ENCODE data around the gene RCCD1.

The RCCD1 gene

DNA sequence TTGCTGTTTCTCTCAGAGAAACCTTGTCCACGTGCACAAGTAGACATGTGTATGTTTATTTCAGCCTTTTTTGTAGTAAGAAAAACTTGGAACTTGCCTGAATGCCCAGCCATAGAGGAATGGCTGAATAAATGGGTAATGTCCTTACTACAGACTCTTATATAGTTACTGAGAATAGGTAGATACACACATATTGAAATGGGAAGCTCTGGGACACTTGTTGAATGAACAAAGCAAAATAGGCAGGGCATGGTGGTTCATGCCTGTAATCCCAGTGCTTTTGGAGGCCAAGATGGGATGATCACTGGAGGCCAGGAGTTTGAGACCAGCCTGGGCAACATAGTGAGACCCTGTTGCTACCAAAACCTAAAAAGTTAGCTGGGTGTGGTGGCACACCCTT is 17.9 kb upstream of the RCCD1 start:
- no peak overlapping the region for H3K4me3 ChIP-seq (ENCODE audit: low read length)
- DNase-seq (ENCODE audit: low read depth): no peak
- TF ChIP-seq, protein P1, sequence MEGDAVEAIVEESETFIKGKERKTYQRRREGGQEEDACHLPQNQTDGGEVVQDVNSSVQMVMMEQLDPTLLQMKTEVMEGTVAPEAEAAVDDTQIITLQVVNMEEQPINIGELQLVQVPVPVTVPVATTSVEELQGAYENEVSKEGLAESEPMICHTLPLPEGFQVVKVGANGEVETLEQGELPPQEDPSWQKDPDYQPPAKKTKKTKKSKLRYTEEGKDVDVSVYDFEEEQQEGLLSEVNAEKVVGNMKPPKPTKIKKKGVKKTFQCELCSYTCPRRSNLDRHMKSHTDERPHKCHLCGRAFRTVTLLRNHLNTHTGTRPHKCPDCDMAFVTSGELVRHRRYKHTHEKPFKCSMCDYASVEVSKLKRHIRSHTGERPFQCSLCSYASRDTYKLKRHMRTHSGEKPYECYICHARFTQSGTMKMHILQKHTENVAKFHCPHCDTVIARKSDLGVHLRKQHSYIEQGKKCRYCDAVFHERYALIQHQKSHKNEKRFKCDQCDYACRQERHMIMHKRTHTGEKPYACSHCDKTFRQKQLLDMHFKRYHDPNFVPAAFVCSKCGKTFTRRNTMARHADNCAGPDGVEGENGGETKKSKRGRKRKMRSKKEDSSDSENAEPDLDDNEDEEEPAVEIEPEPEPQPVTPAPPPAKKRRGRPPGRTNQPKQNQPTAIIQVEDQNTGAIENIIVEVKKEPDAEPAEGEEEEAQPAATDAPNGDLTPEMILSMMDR (conservative IDR thresholded peaks at IDR 0.05; ENCODE audit: low read depth, low read length): no peak

DNA sequence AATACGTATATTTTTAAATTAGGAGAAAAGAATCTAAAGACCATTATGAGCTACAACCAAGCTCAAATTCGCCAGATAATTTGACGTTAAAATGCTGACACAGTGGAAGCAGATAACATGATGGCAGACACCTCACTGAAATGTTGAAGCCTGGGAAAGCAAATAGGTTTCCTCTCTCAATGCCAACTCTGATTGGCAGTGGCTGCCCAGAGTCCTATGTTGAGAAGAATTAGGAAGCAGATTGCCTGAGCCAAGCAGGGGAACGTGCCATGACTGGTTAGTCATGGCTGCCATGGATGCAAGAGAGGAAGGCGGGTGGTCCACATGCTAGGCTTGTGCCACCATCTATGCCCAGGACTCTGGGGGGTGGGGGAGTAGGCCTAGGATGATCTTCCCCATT is 16.4 kb upstream of the RCCD1 start:
- no peak overlapping the region for H3K4me3 ChIP-seq (ENCODE audit: low read length)
- DNase-seq (ENCODE audit: low read depth): no peak
- TF ChIP-seq, protein P1 (conservative IDR thresholded peaks at IDR 0.05; ENCODE audit: low read depth, low read length): no peak

DNA sequence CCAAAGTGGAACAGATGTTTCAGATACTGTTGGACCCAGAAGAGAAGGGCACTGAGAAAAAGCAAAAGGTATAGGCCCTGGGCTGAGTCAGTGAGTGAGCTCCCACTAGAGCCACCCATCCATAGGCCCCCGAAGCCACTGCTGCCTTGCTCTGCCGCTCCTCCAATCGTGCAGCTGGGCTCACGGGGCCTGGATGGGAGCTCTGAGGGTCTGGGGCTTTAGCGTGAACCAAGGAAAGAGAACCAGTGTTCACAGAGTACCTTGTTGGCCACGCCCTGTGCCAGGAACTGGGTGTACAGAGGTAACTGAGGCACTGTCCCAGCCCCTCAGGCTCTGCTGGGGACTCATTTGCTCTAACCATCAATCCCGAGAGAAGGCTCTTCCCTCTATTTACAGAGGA is 14.9 kb upstream of the RCCD1 start:
- no peak for DNase-seq (ENCODE audit: low read depth)
- TF ChIP-seq, protein P1 (conservative IDR thresholded peaks at IDR 0.05; ENCODE audit: low read depth, low read length): no peak
- H3K4me3 ChIP-seq (ENCODE audit: low read length): no peak overlapping the region

DNA sequence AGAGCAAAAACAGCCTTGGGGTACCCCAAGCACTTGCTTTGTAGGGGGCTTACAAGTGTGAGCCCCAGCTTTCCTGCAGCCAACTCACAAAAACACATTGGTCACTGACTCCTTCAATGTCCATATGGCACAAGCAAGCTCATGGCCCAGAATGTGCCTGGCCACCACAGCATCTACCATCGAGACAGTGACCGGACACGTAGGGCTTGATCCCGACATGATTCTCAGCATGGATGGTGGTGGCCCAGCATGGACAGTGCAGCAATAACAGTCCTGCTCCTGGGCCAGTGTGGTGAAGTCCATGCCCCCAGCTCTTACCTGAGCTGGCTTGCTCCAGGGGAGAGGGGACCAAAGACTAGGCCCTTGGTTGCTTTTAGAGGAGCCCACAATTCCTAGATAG is 13.6 kb upstream of the RCCD1 start:
- TF ChIP-seq, protein P1 (conservative IDR thresholded peaks at IDR 0.05; ENCODE audit: low read depth, low read length): no peak
- DNase-seq (ENCODE audit: low read depth): no peak
- H3K4me3 ChIP-seq (ENCODE audit: low read length): no peak overlapping the region

DNA sequence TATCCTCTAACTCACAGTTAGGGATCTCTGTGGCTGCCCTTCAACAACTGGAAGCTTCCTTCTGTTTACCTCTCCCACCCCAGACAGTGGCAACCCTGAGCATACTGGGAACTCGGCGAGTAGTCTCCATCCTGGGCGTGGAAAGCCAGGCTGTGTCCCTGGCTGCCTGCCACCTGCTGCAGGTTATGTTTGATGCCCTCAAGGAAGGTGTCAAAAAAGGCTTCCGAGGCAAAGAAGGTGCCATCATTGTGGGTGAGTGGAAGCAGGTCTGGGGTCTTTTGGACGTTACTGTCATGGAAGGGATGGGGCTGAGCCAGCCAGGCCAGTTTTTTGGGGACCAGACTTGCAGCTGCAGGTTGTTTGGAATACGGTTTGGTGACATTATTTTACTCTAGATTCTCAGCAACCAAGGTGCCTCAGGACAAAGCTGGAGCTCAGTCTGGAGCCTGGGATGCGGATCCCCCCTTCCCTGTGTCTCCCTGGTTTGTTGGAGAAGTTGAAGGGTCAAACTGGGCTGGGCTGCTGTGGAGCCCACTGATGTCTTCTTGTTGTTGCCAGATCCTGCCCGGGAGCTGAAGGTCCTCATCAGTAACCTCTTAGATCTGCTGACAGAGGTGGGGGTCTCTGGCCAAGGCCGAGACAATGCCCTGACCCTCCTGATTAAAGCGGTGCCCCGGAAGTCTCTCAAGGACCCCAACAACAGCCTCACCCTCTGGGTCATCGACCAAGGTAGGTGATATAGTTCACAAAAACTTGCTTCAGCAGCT is 12.1 kb upstream of the RCCD1 start:
- TF ChIP-seq, protein P1 (conservative IDR thresholded peaks at IDR 0.05; ENCODE audit: low read depth, low read length): no peak
- H3K4me3 ChIP-seq (ENCODE audit: low read length): no peak overlapping the region
- DNase-seq (ENCODE audit: low read depth): no peak

DNA sequence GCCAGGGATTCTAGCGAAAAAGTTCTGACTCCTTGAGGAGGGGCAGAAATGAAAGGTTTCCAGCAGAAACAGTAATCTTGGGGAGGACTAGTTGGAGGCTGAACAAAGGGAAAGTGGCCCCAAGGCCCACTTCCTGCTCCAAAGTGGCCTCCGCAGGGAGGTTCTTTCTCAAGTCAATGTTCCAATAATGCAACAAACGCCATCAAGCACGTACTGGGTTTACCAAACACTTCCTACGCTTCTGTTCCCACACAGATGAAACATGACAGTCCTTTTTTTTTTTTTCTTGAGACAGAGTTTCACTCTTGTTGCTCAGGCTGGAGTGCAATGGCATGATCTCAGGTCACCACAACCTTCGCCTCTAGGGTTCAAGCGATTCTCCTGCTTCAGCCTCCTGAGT is 9.6 kb upstream of the RCCD1 start:
- no peak for DNase-seq (ENCODE audit: low read depth)
- H3K4me3 ChIP-seq (ENCODE audit: low read length): no peak overlapping the region
- TF ChIP-seq, protein P1 (conservative IDR thresholded peaks at IDR 0.05; ENCODE audit: low read depth, low read length): no peak

DNA sequence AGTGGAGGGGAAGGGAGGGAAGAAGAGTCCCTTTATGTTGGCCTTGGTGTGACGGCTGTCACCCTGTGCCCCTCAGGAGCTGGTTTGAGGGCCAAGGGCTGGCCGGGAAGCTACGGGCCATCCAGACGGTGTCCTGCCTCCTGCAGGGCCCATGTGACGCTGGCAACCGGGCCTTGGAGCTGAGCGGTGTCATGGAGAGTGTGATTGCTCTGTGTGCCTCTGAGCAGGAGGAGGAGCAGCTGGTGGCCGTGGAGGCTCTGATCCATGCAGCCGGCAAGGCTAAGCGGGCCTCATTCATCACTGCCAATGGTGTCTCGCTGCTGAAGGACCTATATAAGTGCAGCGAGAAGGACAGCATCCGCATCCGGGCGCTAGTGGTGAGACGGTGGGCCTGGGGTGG is 8.1 kb upstream of the RCCD1 start:
- no peak overlapping the region for H3K4me3 ChIP-seq (ENCODE audit: low read length)
- DNase-seq (ENCODE audit: low read depth): no peak
- TF ChIP-seq, protein P1 (conservative IDR thresholded peaks at IDR 0.05; ENCODE audit: low read depth, low read length): no peak

Data from retinal pigment epithelial cell (primary cell).